ENCODE data around the gene COL4A6. TPM values are rescaled to one million over a fixed set of nuclear protein-coding genes. Genes with fewer than 3 reads are reported as not detected.

The COL4A6 gene
- total and polyA plus RNA-seq, 5 donors, result 7.0 to 18.1 (median 14.0) TPM

- no peak overlapping the region for H3K4me3 ChIP-seq (ENCODE audit: low read length)
- no peaks in the 10 kb centered on the region for H3K9me3 ChIP-seq (ENCODE audit: control insufficient read depth, low read length)
- peak; percentile 48 to 54 for ATAC-seq
- H3K27ac ChIP-seq (ENCODE audit: low read length), result peak overlapping the region; percentile 19
- DNase-seq, result peak in 1 of 3 donors; percentile 20
- intact Hi-C loops (cut with DNase I), result no loop called here
- no peaks in the 10 kb centered on the region for H3K27me3 ChIP-seq (ENCODE audit: control insufficient read depth, insufficient read depth)
- 25% methylated on average over 3 of the region's 3 CpGs for WGBS
- peaks cover 3% of the 10 kb centered on the region for H3K4me1 ChIP-seq (ENCODE audit: control insufficient read depth, insufficient read depth, low read length)
These were observed 316.9 kb downstream of the COL4A6 start for GRCh38 chrX:108121291-108121690.

- no peak for DNase-seq
- Histone ChIP-seq H3K4me1 (ENCODE audit: control insufficient read depth, insufficient read depth, low read length) (peaks cover 3% of the 10 kb centered on the region), H3K27me3 (ENCODE audit: control insufficient read depth, insufficient read depth) (no peaks in the 10 kb centered on the region), H3K27ac (ENCODE audit: low read length) (no peak overlapping the region), H3K4me3 (ENCODE audit: low read length) (no peak overlapping the region), H3K9me3 (ENCODE audit: control insufficient read depth, low read length) (no peaks in the 10 kb centered on the region)
- 65% methylated on average over 3 of the region's 3 CpGs for WGBS
- ATAC-seq, result no peak
- intact Hi-C loops (cut with DNase I), result no loop called here
These were observed 320.2 kb downstream of the COL4A6 start for GRCh38 chrX:108117988-108118387.

GRCh38 chrX:108114541-108114940 is 323.7 kb downstream of the COL4A6 start:
- Histone ChIP-seq H3K27ac (ENCODE audit: low read length) (no peak overlapping the region), H3K9me3 (ENCODE audit: control insufficient read depth, low read length) (no peaks in the 10 kb centered on the region), H3K27me3 (ENCODE audit: control insufficient read depth, insufficient read depth) (no peaks in the 10 kb centered on the region), H3K4me3 (ENCODE audit: low read length) (no peak overlapping the region), H3K4me1 (ENCODE audit: control insufficient read depth, insufficient read depth, low read length) (no peaks in the 10 kb centered on the region)
- intact Hi-C loops (cut with DNase I), result no loop called here
- no peak for DNase-seq
- no peak for ATAC-seq

Other genes with a start within 250 kb of the COL4A6 start
- 10 to 100 TPM; 18.0 to 30.8 (median 24.5) TPM for gene COL4A5, start 1.4 kb upstream of the COL4A6 start, total RNA-seq
- 14.4 TPM for gene COL4A5, start 1.4 kb upstream of the COL4A6 start, polyA plus RNA-seq